Neural cell (in vitro differentiated cells): ENCODE measurements around the gene CWC27. TPM values are rescaled to one million over a fixed set of nuclear protein-coding genes. Genes with fewer than 3 reads are reported as not detected.

ENCODE experiments used
- H2AFZ ChIP-seq: fragments of 200-600, 300-800 bp; sonication (generic), shearing (Covaris generic); 2 replicates; pipeline ENCODE4 v1.6.0; 2014; ENCODE audit warnings: low read depth, mild to moderate bottlenecking, antibody characterized with exemption, low read length, moderate library complexity
- H3F3A ChIP-seq: fragments of 200-600 bp; shearing (Covaris generic); 2 replicates; pipeline ENCODE4 v1.6.1; 2016; ENCODE audit warnings: mild to moderate bottlenecking, moderate library complexity, mixed read lengths, antibody characterized with exemption, low read length; ENCODE audit not compliant: insufficient read depth, poor library complexity, severe bottlenecking
- H3K27ac ChIP-seq: fragments of 200-600, 300-800 bp; sonication (generic), shearing (Covaris generic); 2 replicates; pipeline ENCODE4 v1.5.1; 2014; ENCODE audit warnings: mild to moderate bottlenecking, low read length, moderate library complexity
- H3K27me3 ChIP-seq: fragments of 300-800, 200-600 bp; sonication (generic), shearing (Covaris generic); 2 replicates; pipeline ENCODE4 v1.6.0; 2014; ENCODE audit warnings: mild to moderate bottlenecking, low read depth, low read length, moderate library complexity; ENCODE audit not compliant: insufficient read depth
- H3K36me3 ChIP-seq: fragments of 300-800, 200-600 bp; sonication (generic), shearing (Covaris generic); 2 replicates; pipeline ENCODE4 v1.5.1; 2014; ENCODE audit warnings: mild to moderate bottlenecking, antibody characterized with exemption, low read length, moderate library complexity; ENCODE audit not compliant: insufficient read depth
- H3K4me2 ChIP-seq: fragments of 300-800, 200-600 bp; sonication (generic), shearing (Covaris generic); 2 replicates; pipeline ENCODE4 v1.6.0; 2014; ENCODE audit warnings: mild to moderate bottlenecking, low read length
- H3K4me3 ChIP-seq: fragments of 300-800, 200-600 bp; sonication (generic), shearing (Covaris generic); 2 replicates; pipeline ENCODE4 v1.5.1; 2014; ENCODE audit warnings: mild to moderate bottlenecking, low read length, moderate library complexity
- H3K79me2 ChIP-seq: fragments of 200-600 bp; shearing (Covaris generic); replicated peaks from 2 replicates; pipeline ENCODE4 v1.6.0; 2014; ENCODE audit warnings: mild to moderate bottlenecking, low read length, moderate library complexity; ENCODE audit not compliant: insufficient read depth
- H3K9ac ChIP-seq: fragments of 300-800, 200-600 bp; sonication (generic), shearing (Covaris generic); 2 replicates; pipeline ENCODE4 v1.6.1; 2016; ENCODE audit warnings: mild to moderate bottlenecking, low read length, mixed read lengths
- H3K9me2 ChIP-seq: fragments of 200-600 bp; shearing (Covaris generic); 2 replicates; pipeline ENCODE4 v1.6.1; 2016; ENCODE audit warnings: mild to moderate bottlenecking, low read length, mixed read lengths; ENCODE audit not compliant: insufficient read depth
- H3K9me3 ChIP-seq: fragments of 200-600, 300-800 bp; sonication (generic), shearing (Covaris generic); 2 replicates; pipeline ENCODE4 v1.6.1; 2016; ENCODE audit warnings: mild to moderate bottlenecking, mixed run types, low read length, moderate library complexity, mixed read lengths
- H4K20me1 ChIP-seq: fragments of 200-600 bp; shearing (Covaris generic); 2 replicates; pipeline ENCODE4 v1.6.1; 2016; ENCODE audit warnings: mild to moderate bottlenecking, mixed run types; ENCODE audit not compliant: insufficient read depth
- CTCF ChIP-seq: fragments of 450-650 bp; IDR thresholded peaks from 2 replicates; pipeline ENCODE4 v1.5.1; 2014; ENCODE audit warnings: antibody characterized with exemption, mild to moderate bottlenecking, moderate library complexity; ENCODE audit not compliant: poor library complexity, severe bottlenecking
- EP300 ChIP-seq: fragments of 450-650 bp; conservative IDR thresholded peaks from 2 replicates; pipeline ENCODE4 v1.6.1; 2014; ENCODE audit warnings: antibody characterized with exemption, mild to moderate bottlenecking, moderate library complexity; ENCODE audit not compliant: poor library complexity, severe bottlenecking
- EZH2 ChIP-seq: fragments of 200-600, 300-800 bp; shearing (Covaris generic), sonication (generic); IDR thresholded peaks from 2 replicates; pipeline ENCODE4 v1.6.1; 2014; ENCODE audit warnings: antibody characterized with exemption, low read length, borderline replicate concordance, mild to moderate bottlenecking; ENCODE audit not compliant: insufficient read depth, poor library complexity, severe bottlenecking
- MXI1 ChIP-seq: fragments of 450-650 bp; conservative IDR thresholded peaks from 2 replicates; pipeline ENCODE4 v1.6.1; 2014; ENCODE audit warnings: antibody characterized with exemption, mild to moderate bottlenecking; ENCODE audit not compliant: poor library complexity, severe bottlenecking
- POLR2AphosphoS5 ChIP-seq: IDR thresholded peaks from 2 replicates; pipeline ENCODE4 v1.6.1; 2012
- RAD21 ChIP-seq: fragments of 450-650 bp; conservative IDR thresholded peaks from 2 replicates; pipeline ENCODE4 v1.6.1; 2014; ENCODE audit warnings: antibody characterized with exemption, mild to moderate bottlenecking, moderate library complexity
- REST ChIP-seq: IDR thresholded peaks from 2 replicates; pipeline ENCODE4 v1.6.1; 2012; ENCODE audit warnings: borderline replicate concordance
- SMC3 ChIP-seq: fragments of 450-650 bp; conservative IDR thresholded peaks from 2 replicates; pipeline ENCODE4 v1.6.1; 2014; ENCODE audit warnings: antibody characterized with exemption, mild to moderate bottlenecking, moderate library complexity; ENCODE audit not compliant: poor library complexity
- TAF1 ChIP-seq: IDR thresholded peaks from 2 replicates; pipeline ENCODE4 v1.6.1; 2012; ENCODE audit warnings: low read depth
- polyA plus RNA-seq: library from polyadenylated mRNA; depleted of rRNA; stranded (reverse); fragments of >200 nt; gene quantifications from 2 replicates; pipeline ENCODE4 v1.2.3, GENCODE V29; 2014

Gene CWC27
- polyA plus RNA-seq, 1 donor from 2014 or later, result 26.2 TPM

GRCh38 chr5:65026816-65027548 lies 258.3 kb downstream of the CWC27 start:
- no peaks in the 10 kb centered on the region for H3K27me3 ChIP-seq
- TF ChIP-seq POLR2AphosphoS5 (no peak), TAF1 (no peak), CTCF (no peak), REST (no peak), SMC3 (no peak), MXI1 (no peak), EP300 (no peak), EZH2 (no peak), RAD21 (no peak)
- no peaks in the 10 kb centered on the region for H3K9me3 ChIP-seq
- no peaks in the 10 kb centered on the region for H3K79me2 ChIP-seq
- H3K4me3 ChIP-seq, result no peak overlapping the region
- H3F3A ChIP-seq, result no peaks in the 10 kb centered on the region
- no peak overlapping the region for H3K27ac ChIP-seq
- no peaks in the 10 kb centered on the region for H4K20me1 ChIP-seq
- H3K9ac ChIP-seq, result no peak overlapping the region
- H3K4me2 ChIP-seq, result no peak overlapping the region
- H3K9me2 ChIP-seq, result no peaks in the 10 kb centered on the region
- H3K36me3 ChIP-seq, result no peaks in the 10 kb centered on the region
- H2AFZ ChIP-seq, result no peak overlapping the region

GRCh38 chr5:65029178-65029577 lies 260.4 kb downstream of the CWC27 start:
- H3K4me2 ChIP-seq, result no peak overlapping the region
- H3F3A ChIP-seq, result no peaks in the 10 kb centered on the region

More at GRCh38 chr5:65029178-65029577, 260.4 kb downstream of the CWC27 start:
- no peak for TF ChIP-seq TAF1
- TF ChIP-seq POLR2AphosphoS5, result no peak
- no peak for TF ChIP-seq EP300
- no peak for TF ChIP-seq EZH2
- no peak for TF ChIP-seq CTCF
- TF ChIP-seq MXI1, result no peak
- TF ChIP-seq SMC3, result no peak
- TF ChIP-seq REST, result no peak
- TF ChIP-seq RAD21, result no peak
- H3K79me2 ChIP-seq, result no peaks in the 10 kb centered on the region
- H3K27me3 ChIP-seq, result no peaks in the 10 kb centered on the region
- no peak overlapping the region for H3K9ac ChIP-seq
- no peak overlapping the region for H3K4me3 ChIP-seq
- H3K36me3 ChIP-seq, result no peaks in the 10 kb centered on the region
- no peak overlapping the region for H3K27ac ChIP-seq
- no peak overlapping the region for H2AFZ ChIP-seq
- H3K9me3 ChIP-seq, result no peaks in the 10 kb centered on the region
- no peaks in the 10 kb centered on the region for H3K9me2 ChIP-seq
- H4K20me1 ChIP-seq, result no peaks in the 10 kb centered on the region
